Stimulated activated CD4-positive, alpha-beta T cell treated with anti-CD3 and anti-CD28 coated beads, Interleukin-4, amount 100 ng/mL, for 4 hours (primary cell): Measurements from ENCODE around the gene PMEPA1.

Source experiments
- DNase-seq, 2 experiments: peaks; one replicate each; pipeline ENCODE4 v3.0.0-alpha.2; 2020

Gene PMEPA1

DNA sequence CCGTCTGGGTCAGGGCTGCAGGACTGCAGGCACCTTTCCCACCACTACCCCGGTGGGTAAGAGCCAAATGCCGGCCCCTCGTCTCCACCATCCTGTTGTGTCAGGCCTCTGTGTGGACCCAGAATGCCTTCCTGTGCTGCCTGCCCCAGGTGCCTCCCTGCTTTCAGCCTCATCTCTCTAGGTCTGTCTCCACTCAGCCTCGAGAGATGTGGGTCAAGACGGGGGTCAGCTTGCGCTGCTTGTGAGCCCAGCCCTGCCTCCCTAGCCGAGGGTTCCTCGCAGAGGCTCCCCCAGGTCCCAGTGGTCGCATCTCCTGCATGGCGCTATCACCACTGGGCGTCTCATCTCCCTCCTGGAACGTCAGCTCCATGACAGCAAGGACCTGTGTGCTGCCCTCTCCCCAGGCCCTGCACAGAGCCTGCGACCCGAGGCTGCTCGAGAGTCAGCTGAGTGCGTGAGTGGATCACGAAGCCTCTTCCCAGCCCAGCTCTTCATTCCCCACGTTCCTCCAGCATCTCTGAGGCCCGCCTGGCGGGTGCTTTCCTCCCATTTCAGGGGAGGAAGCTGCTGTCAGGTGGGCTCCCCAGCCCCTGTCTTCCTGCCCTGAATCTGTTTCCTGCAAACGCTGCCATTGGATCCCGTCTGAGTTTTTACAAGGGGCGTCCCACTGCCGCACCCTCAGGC lies 50.8 kb downstream of the PMEPA1 start:
- DNase-seq: no peak

DNA sequence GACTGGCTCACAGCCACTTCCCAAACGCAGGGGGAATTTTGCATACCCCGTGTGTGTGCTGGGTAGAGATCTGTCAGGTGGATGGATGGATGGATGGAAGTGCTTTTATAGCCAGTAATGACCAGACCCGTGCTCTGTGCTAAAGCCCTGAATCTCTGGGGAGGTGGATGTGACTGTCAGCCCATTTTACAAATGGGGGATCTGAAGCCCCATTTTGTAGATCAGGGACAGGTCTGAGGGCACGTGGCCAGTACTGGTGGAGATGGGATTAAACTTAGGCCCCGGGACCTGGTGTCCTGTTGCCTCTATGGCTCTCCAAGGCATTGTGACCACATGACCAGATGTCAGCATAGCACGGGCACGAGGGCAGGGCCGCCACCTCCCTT lies 51.4 kb downstream of the PMEPA1 start:
- no peak for DNase-seq

DNA sequence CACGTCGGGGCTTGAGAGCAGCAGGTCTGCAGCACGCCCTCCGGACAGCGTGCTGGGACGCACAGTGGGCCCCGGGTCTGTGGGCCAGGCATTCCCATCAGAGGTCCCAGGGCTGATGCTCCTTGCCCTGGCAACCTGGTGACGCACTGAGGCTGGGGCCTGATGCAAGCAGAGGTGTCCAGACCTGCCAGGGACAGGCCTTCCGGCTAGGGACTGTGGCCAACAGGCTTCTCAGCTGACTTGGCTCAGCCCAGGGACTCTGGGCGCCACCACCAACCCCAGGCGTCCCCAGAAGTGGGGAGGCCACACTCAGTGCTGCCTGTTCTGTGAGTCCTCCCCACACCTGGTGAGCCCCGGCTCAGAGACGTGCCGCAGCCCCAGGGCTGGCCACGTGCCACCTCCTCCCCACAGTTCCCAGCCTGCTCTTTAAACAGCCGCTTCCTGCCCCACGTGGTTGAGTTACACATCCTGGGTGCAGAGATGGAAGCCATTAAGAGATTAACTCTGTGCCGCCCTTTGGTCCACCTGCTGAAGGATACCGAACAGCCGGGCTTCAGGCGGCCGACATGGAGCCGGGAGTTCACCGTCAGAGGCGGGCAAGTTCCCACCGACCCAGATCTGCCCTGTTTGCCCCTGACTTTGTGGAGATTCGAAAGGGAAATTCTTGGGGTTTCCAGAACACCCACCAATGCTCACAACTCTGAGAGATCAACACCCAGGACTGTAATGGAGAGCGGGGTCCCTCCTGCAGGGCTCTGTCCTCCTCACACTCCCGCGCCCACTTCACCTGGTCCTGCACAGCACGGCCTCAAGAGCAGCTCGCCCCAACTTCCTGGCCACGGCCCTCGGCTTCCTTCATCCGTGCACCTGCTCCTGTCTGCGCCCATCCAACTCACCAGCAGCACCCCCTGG lies 52.0 kb downstream of the PMEPA1 start:
- peak; percentile 33 to 42 for DNase-seq

DNA sequence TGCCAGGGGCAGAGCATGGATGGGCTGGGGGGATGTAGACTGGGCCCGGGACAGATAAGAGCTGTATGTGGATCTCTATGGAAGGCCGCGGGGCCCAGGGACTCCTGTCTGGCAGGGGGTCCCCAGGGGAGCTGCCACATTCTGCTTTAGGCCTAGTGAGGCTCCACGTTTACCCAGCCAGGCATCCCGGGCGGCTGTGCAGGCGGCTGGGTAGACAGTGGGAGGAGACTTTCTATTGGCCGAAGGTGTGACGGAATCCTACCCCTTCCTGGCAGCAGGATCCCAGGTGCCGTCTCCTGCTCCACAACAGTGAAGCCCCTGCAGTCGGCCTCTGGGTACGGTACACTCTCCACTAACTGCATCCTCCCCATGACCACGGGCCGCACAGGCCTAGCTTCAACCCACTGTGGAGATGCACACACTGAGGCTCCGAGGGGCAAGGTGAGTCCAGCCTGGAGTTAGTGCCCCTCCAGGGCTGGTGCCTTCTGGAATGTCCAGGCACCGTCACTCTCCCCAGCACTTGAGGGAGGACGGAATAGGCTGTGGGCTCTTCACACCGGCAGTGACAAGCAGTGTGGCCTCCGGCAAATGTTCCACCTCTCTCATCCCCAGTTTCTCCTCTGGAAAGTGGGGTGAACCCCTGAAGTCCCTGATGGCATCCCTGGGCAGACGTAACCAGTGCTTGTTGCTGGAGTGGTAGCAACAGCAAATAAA lies 52.8 kb downstream of the PMEPA1 start:
- DNase-seq: no peak

GRCh38 chr20:57656252-57656820 lies 53.5 kb downstream of the PMEPA1 start:
- DNase-seq: no peak

GRCh38 chr20:57655809-57656155 lies 54.0 kb downstream of the PMEPA1 start:
- no peak for DNase-seq

GRCh38 chr20:57654998-57655808 lies 54.6 kb downstream of the PMEPA1 start:
- DNase-seq: no peak

GRCh38 chr20:57654363-57654997 lies 55.3 kb downstream of the PMEPA1 start:
- peak; percentile 42 to 50 for DNase-seq

GRCh38 chr20:57653910-57654309 lies 55.9 kb downstream of the PMEPA1 start:
- no peak for DNase-seq

DNA sequence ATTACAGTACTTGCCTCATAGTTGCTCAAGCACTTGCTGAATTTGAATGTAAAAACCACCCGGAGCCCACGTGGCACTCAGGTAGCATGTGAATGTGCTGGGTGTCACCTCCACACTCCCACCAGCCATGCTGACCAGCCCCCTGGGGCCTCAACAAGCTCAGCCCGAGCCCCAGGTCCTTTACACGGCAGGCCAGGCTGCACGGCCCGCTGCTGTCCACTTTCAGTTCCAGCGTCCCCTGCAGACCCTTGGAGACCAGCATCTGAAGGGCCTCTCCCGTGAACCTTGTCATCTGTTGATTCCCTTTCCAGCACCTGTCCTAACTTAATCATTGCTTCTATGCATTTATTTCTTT lies 56.3 kb downstream of the PMEPA1 start:
- DNase-seq: no peak

- DNase-seq: no peak
Observed at GRCh38 chr20:57652606-57653545, 56.9 kb downstream of the PMEPA1 start.

GRCh38 chr20:57651881-57652605 lies 57.8 kb downstream of the PMEPA1 start:
- DNase-seq: no peak

DNA sequence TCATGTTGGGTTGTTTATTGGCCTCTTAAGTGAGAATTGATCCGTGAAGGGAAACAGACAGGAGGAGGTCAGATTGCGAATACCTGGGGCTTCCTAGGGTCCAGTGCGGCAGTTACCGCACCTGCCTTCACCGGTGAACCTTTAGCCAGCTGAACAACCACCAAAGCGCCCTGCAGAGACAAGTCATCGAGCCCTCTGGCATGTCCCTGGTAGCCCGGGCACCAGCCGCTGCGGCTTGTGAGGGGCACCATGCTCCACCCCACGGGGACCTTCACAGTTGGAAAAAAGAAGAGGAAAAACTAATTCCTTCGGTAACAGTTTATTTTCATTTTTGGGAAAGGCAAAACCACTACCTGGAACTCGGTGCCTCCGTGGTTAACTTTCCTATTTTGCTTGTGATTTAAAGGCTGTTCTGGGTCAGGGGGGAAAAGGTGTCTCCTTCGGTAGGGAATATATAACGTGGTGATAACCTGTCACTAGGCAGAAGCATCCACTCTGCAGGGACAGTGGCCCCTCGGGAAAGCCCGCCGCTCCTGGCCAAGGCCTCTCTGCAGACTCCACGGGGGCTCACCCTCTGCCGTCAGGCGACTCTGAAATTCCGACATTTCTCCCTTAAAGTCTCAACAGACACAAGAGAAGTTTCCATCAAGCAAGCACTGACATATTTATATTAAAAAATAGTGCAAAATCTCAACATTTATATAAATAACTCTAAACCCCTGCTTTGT lies 58.9 kb downstream of the PMEPA1 start:
- no peak for DNase-seq

DNA sequence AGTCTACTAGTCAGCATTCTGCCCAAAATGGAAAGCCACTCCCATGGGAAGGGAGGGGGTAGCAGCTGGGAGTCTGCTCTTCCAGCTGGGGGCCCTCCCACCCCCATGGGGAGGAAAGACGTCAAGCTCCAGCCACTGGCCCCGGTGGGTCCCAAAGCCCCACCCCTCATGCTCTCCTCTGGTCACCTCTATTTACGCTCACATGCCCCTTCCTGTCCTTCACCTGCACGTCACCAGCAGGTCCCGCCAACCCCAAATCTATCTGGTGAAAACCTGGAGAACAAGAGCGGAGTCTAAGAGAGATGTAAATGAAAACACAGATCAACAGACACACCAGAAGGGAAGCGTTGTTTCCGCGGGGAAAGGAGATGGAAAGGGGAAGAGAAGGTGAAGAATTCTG lies 59.5 kb downstream of the PMEPA1 start:
- DNase-seq: no peak

DNA sequence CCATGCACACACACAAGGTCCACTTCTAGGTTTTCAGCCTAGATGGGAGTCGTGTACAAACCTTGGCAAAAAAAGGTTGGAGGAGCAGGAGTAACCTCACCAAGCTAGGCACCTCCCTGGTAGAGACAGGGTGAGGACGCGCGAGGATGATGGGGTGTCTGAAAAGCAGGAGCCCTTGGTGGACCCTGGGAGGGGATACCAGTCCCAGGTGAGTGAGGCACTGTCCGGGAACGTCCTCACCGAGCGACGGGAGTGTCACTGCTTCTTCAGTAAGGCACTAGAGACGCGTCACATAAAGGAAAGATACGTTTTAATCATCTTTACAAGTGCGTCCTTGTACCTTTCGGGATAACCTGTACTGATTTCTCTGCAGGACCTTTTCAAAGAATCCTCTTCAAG lies 60.2 kb downstream of the PMEPA1 start:
- no peak for DNase-seq

DNA sequence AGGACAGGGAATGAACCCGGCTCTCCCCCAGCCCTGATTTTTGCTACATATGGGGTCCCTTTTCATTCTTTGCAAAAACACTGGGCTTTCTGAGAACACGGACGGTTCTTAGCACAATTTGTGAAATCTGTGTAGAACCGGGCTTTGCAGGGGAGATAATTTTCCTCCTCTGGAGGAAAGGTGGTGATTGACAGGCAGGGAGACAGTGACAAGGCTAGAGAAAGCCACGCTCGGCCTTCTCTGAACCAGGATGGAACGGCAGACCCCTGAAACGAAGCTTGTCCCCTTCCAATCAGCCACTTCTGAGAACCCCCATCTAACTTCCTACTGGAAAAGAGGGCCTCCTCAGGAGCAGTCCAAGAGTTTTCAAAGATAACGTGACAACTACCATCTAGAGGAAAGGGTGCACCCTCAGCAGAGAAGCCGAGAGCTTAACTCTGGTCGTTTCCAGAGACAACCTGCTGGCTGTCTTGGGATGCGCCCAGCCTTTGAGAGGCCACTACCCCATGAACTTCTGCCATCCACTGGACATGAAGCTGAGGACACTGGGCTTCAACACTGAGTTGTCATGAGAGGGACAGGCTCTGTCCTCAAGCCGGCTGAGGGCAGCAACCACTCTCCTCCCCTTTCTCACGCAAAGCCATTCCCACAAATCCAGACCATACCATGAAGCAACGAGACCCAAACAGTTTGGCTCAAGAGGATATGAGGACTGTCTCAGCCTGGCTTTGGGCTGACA lies 60.8 kb downstream of the PMEPA1 start:
- DNase-seq: no peak

- DNase-seq: no peak
Observed at GRCh38 chr20:57647933-57648785, 61.7 kb downstream of the PMEPA1 start.
